GM12892 (cell line): Measurements from ENCODE around the gene ABCC3.

Source experiments
- POLR2A ChIP-seq: IDR thresholded peaks from 2 replicates; pipeline ENCODE4 v1.6.1; 2011; ENCODE audit warnings: low read depth, low read length, control low read depth
- POLR2AphosphoS5 ChIP-seq: IDR thresholded peaks from 2 replicates; pipeline ENCODE4 v1.6.1; 2011; ENCODE audit warnings: low read depth, low read length, control low read depth
- TAF1 ChIP-seq: IDR thresholded peaks from 2 replicates; pipeline ENCODE4 v1.6.1; 2011; ENCODE audit warnings: low read depth, mild to moderate bottlenecking, control low read depth, low read length, borderline replicate concordance

DNA sequence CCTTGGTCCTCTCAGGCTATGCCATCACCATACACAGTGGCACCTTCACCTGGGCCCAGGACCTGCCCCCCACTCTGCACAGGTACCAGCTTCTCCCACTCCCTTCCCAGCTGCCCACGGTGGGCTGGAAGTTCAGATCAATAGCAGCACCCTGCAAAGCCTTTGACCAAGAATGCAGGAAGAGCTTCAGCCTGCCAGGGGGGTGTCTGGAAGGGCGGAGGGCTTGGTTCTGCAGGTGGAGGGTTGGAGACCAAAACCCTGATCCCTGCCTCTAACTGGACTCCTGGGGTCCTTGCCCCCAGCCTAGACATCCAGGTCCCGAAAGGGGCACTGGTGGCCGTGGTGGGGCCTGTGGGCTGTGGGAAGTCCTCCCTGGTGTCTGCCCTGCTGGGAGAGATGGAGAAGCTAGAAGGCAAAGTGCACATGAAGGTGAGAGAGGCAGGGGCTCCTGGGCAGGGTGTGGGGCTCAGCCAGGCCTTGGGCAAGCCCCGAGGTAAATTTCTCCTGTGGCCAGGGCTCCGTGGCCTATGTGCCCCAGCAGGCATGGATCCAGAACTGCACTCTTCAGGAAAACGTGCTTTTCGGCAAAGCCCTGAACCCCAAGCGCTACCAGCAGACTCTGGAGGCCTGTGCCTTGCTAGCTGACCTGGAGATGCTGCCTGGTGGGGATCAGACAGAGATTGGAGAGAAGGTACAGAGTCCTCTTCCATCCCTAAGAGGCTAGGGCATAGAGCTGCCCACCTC lies 34.3 kb downstream of the ABCC3 start:
- TF ChIP-seq TAF1, result no peak
- TF ChIP-seq POLR2AphosphoS5, result no peak
- no peak for TF ChIP-seq POLR2A
